ENCODE results near the gene MAGIX.
"Not testable (repeated sequence)": the region's sequence is repeated elsewhere in the genome, so short reads cannot be mapped to it uniquely, and the experiment has no call there.

Gene MAGIX

DNA sequence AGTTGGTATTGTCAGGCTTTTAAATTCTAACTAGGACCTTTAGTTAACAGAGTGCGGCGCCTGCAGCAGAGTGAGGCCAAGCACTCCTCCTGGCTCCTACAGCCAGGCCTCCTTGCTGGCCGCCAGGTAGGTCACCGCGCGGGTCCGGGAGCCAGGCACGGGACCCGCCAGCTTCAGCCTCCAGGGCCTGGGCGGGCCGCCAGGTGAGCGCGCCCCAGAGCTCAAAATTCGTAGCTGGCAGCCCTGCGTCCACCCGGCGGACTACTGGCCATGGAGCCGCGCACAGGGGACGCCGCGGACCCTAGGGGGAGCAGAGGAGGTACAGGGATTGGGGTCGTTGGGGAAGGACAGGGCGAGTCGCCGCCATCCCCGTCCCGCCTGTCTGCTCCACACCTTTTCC, at the start of gene MAGIX:
TSS of gene MAGIX (plus strand) at position 139 of the 400 bp plus-strand sequence. CDS start at position 271, 132 bp downstream.
- DNase-seq (ENCODE audit: low read depth, low spot score): no peak
- H3K4me3 ChIP-seq (ENCODE audit: low read depth, low read length): peak within 1 kb of the TSS; percentile 34
- TF ChIP-seq, protein P1, sequence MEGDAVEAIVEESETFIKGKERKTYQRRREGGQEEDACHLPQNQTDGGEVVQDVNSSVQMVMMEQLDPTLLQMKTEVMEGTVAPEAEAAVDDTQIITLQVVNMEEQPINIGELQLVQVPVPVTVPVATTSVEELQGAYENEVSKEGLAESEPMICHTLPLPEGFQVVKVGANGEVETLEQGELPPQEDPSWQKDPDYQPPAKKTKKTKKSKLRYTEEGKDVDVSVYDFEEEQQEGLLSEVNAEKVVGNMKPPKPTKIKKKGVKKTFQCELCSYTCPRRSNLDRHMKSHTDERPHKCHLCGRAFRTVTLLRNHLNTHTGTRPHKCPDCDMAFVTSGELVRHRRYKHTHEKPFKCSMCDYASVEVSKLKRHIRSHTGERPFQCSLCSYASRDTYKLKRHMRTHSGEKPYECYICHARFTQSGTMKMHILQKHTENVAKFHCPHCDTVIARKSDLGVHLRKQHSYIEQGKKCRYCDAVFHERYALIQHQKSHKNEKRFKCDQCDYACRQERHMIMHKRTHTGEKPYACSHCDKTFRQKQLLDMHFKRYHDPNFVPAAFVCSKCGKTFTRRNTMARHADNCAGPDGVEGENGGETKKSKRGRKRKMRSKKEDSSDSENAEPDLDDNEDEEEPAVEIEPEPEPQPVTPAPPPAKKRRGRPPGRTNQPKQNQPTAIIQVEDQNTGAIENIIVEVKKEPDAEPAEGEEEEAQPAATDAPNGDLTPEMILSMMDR (IDR thresholded peaks at IDR 0.05; ENCODE audit: low read depth, low read length): no peak
- in situ Hi-C loops (cut with HindIII; ENCODE audit: low sequenced_read_pairs): no loop called here

DNA sequence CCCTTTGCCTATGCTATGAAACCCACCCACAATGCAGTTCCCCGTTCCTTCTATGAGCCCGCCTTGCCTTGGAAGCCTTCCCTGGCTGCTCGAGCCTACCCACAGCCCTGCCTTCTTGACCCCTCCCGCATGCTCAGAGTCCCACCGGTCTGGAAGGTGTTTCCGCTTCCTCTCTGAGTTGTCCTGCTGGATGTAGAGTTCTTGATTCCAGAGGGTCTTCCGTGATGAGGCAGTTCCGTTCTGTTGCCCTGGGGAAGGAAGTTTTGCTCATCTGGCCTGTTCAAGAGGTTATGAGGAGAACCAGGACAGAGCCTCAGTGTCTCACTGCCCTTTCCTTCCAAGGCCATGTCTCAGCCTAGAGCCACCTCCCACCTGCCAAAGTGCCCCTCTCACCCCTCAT, 46.5 kb upstream of the MAGIX start:
- no peak for DNase-seq (ENCODE audit: low read depth, low spot score)
- in situ Hi-C loops (cut with HindIII; ENCODE audit: low sequenced_read_pairs): no loop called here
- TF ChIP-seq, protein P1 (IDR thresholded peaks at IDR 0.05; ENCODE audit: low read depth, low read length): no peak
- H3K4me3 ChIP-seq (ENCODE audit: low read depth, low read length): no peak overlapping the region

GRCh38 chrX:49116716-49117115, 45.8 kb upstream of the MAGIX start:
- no peak for DNase-seq (ENCODE audit: low read depth, low spot score)
- H3K4me3 ChIP-seq (ENCODE audit: low read depth, low read length): no peak overlapping the region
- TF ChIP-seq, protein P1 (IDR thresholded peaks at IDR 0.05; ENCODE audit: low read depth, low read length): no peak
- in situ Hi-C loops (cut with HindIII; ENCODE audit: low sequenced_read_pairs): no loop called here

GRCh38 chrX:49117581-49117980, 45.0 kb upstream of the MAGIX start:
- TF ChIP-seq, protein P1 (IDR thresholded peaks at IDR 0.05; ENCODE audit: low read depth, low read length): no peak
- H3K4me3 ChIP-seq (ENCODE audit: low read depth, low read length): no peak overlapping the region
- in situ Hi-C loops (cut with HindIII; ENCODE audit: low sequenced_read_pairs): no loop called here

GRCh38 chrX:49120091-49120490, 42.5 kb upstream of the MAGIX start:
- no peak for DNase-seq (ENCODE audit: low read depth, low spot score)
- no peak overlapping the region for H3K4me3 ChIP-seq (ENCODE audit: low read depth, low read length)
- TF ChIP-seq, protein P1 (IDR thresholded peaks at IDR 0.05; ENCODE audit: low read depth, low read length): no peak
- in situ Hi-C loops (cut with HindIII; ENCODE audit: low sequenced_read_pairs): no loop called here

More at GRCh38 chrX:49117581-49117980, 45.0 kb upstream of the MAGIX start:
- no peak for DNase-seq (ENCODE audit: low read depth, low spot score)

DNA sequence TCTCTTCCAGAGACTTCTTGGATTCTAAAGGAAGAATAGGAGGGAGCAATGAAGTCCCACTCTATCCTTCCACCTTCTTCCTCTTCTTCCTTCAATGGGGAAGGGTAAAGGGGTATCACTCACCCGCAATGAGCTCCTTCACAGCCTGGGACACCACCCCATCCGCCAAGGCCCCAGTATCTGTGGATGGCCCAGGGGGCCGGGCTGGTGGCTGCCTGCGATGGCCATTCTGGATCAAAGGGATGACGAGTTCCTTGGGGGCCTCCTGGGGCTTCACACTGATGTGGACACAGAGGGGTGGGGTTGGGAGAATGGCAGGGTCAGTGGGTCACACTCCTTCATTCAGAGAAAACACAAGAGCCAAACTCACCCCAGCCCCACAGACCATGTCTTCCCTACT, 40.1 kb upstream of the MAGIX start:
- peak overlapping the region; percentile 80 for H3K4me3 ChIP-seq (ENCODE audit: low read depth, low read length)
- no peak for DNase-seq (ENCODE audit: low read depth, low spot score)
- TF ChIP-seq, protein P1 (IDR thresholded peaks at IDR 0.05; ENCODE audit: low read depth, low read length): no peak
- in situ Hi-C loops (cut with HindIII; ENCODE audit: low sequenced_read_pairs): no loop called here

- in situ Hi-C loops (cut with HindIII; ENCODE audit: low sequenced_read_pairs); DNase-seq (ENCODE audit: low read depth, low spot score); H3K4me3 ChIP-seq (ENCODE audit: low read depth, low read length): not testable (repeated sequence)
These were observed 34.8 kb upstream of the MAGIX start for GRCh38 chrX:49127742-49128258.

All from astrocyte of the spinal cord (primary cell).